ENCODE data around the gene OR7C2. TPM values are rescaled to one million over a fixed set of nuclear protein-coding genes. Genes with fewer than 3 reads are reported as not detected.
"Not testable (repeated sequence)": the region's sequence is repeated elsewhere in the genome, so short reads cannot be mapped to it uniquely, and the experiment has no call there.

The OR7C2 gene
- total and polyA plus RNA-seq, 2 experiments from 2014 or later = not detected

DNA sequence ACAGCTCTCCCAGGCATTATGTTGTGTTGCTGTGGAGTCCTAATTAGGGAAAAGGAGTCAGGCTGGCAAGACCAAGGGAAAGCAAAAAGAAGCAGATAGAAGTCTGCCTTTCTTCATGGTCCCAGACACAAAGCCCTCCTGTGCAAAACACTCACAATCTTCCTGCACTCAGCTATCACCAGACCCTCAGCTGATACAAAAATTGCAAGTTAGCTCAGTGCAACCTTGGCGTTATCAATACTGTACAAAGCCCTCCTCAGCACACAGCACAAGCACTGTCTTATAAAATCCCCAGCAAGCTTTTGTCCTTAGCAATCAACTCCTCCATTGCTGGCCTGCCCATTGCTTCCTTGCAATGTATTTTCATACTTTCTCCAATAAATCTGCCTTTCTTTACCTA, 3.2 kb downstream of the OR7C2 start:
- Histone ChIP-seq H3K79me2 (replicated peaks; ENCODE audit: insufficient read depth) (no peaks in the 10 kb centered on the region), H4K20me1 (replicated peaks; ENCODE audit: insufficient read depth) (no peaks in the 10 kb centered on the region), H3K4me1 (ENCODE audit: insufficient read depth) (no peaks in the 10 kb centered on the region), H2AFZ (no peak overlapping the region), H3K27ac (ENCODE audit: low read depth) (no peak overlapping the region), H3K4me2 (no peak overlapping the region), H3F3A (replicated peaks; ENCODE audit: low read depth) (no peaks in the 10 kb centered on the region), H3K27me3 (ENCODE audit: insufficient read depth) (no peaks in the 10 kb centered on the region), H3K4me3 (no peak overlapping the region), H3K9me2 (ENCODE audit: insufficient read depth) (no peaks in the 10 kb centered on the region), H3K36me3 (ENCODE audit: insufficient read depth) (no peaks in the 10 kb centered on the region)
- Mint-ChIP-seq H3K27me3 (ENCODE audit: insufficient read depth, low read depth, poor library complexity) (no peaks in the 10 kb centered on the region), H3K27ac (no peak overlapping the region), H3K36me3 (ENCODE audit: low read depth) (peaks cover 29% of the 10 kb centered on the region; the same call in 1 of the 3 replicates), H3K4me3 (no peak overlapping the region), H3K4me1 (no peaks in the 10 kb centered on the region), H3K9me3 (peaks cover 81% of the 10 kb centered on the region)
- no peak for TF ChIP-seq ZNF462 (CRISPR knock-in tag; IDR thresholded peaks at IDR 0.05)
- TF ChIP-seq EZH2phosphoT487 (IDR thresholded peaks at IDR 0.05; ENCODE audit: unreplicated experiment) = no peak
- no peak for TF ChIP-seq ZNF331 (CRISPR knock-in tag; IDR thresholded peaks at IDR 0.05; ENCODE audit: low read depth)
- no peak for TF ChIP-seq POLR2AphosphoS5 (IDR thresholded peaks at IDR 0.05; ENCODE audit: low read depth)
- no peak for TF ChIP-seq JUNB (IDR thresholded peaks at IDR 0.05; ENCODE audit: unreplicated experiment)
- no peak for TF ChIP-seq ZNF114 (CRISPR knock-in tag; IDR thresholded peaks at IDR 0.05)
- TF ChIP-seq, protein P1, sequence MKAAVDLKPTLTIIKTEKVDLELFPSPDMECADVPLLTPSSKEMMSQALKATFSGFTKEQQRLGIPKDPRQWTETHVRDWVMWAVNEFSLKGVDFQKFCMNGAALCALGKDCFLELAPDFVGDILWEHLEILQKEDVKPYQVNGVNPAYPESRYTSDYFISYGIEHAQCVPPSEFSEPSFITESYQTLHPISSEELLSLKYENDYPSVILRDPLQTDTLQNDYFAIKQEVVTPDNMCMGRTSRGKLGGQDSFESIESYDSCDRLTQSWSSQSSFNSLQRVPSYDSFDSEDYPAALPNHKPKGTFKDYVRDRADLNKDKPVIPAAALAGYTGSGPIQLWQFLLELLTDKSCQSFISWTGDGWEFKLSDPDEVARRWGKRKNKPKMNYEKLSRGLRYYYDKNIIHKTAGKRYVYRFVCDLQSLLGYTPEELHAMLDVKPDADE (IDR thresholded peaks at IDR 0.05) = no peak
- ATAC-seq (no peak), DNase-seq (ENCODE audit: low spot score) (no peak)

GRCh38 chr19:14949413-14949812, 8.1 kb downstream of the OR7C2 start:
- not testable (repeated sequence) for DNase-seq (ENCODE audit: low spot score); H3K27me3 ChIP-seq (ENCODE audit: insufficient read depth); H3K4me1 ChIP-seq (ENCODE audit: insufficient read depth); H3K4me3 ChIP-seq; H3K79me2 ChIP-seq (replicated peaks; ENCODE audit: insufficient read depth); H3K4me1 Mint-ChIP-seq; H2AFZ ChIP-seq; H3K27ac Mint-ChIP-seq; H3K4me2 ChIP-seq; H3K27me3 Mint-ChIP-seq (ENCODE audit: insufficient read depth, low read depth, poor library complexity); H3K36me3 ChIP-seq (ENCODE audit: insufficient read depth); H3F3A ChIP-seq (replicated peaks; ENCODE audit: low read depth); H3K9me2 ChIP-seq (ENCODE audit: insufficient read depth); H3K27ac ChIP-seq (ENCODE audit: low read depth); ATAC-seq; H4K20me1 ChIP-seq (replicated peaks; ENCODE audit: insufficient read depth); H3K4me3 Mint-ChIP-seq
- Mint-ChIP-seq H3K9me3 (peaks cover 81% of the 10 kb centered on the region), H3K36me3 (ENCODE audit: low read depth) (peaks cover 29% of the 10 kb centered on the region)

Measured in GM23338 (cell line).